ENCODE results near the gene HDAC5. TPM values are rescaled to one million over a fixed set of nuclear protein-coding genes. Genes with fewer than 3 reads are reported as not detected.
"Not testable (repeated sequence)": the region's sequence is repeated elsewhere in the genome, so short reads cannot be mapped to it uniquely, and the experiment has no call there.

HDAC5 gene
- total and polyA plus RNA-seq, 2 donors, result 17.0 to 34.4 TPM

DNA sequence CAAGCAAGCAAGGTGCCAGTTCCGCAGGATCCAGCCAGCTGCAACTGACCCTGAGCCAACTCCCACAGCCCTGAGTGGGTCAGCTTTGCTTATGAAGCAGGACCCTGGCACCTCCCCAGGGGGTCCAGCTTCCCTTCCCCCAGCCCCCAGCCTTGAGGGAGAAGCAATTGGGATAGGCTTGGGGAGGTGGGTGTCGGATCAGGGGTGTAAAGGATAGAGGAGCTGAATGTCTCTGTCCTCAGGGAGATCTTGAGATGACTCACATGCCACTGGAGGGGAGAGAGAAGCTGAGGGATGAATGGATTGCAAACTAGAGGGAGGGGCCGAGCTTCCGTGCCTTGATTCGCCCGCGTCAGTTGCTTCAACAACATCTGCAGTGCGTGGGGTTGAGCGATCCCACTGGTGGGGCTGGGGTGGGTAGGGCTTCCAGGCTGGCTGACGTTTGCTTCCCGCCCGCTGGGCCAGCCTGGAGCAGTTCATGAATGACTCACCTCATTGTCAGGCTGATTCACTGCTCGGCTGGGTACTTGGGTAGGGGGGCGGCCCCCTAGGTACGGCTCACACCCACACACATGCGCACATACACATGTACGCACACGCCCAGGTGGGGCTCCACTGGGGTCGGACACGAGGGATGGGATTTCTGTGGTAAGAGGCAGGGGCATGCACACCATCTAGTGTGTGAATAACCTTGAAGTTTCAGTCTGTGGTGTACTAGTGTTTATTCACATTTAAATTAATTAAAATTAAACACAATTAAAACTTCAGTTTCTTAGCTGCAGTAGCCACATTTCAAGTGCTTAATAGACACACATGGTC lies 14.7 kb upstream of the HDAC5 start:
- H3K9me3 ChIP-seq (ENCODE audit: control insufficient read depth in 2 of 2, insufficient read depth in 1 of 2, low read length in 1 of 2), result no peaks in the 10 kb centered on the region
- peaks cover 12 to 18% of the 10 kb centered on the region in 2 donors for H3K4me1 ChIP-seq (ENCODE audit: control insufficient read depth in 2 of 2, insufficient read depth in 2 of 2, low read length in 2 of 2)
- peak in 1 of 9 donors; percentile 41 for DNase-seq (ENCODE audit: low read depth in 6 of 9, low spot score in 9 of 9)
- H3K4me3 ChIP-seq (ENCODE audit: low read length in 2 of 2), result no peak overlapping the region
- WGBS, result 33% methylated on average over 20 of the region's 20 CpGs
- no peak overlapping the region for H3K27ac ChIP-seq (ENCODE audit: low read depth in 1 of 2, low read length in 1 of 2)
- no peaks in the 10 kb centered on the region for H3K36me3 ChIP-seq (ENCODE audit: control insufficient read depth in 2 of 2, insufficient read depth in 2 of 2, low read length in 1 of 2)
- peaks cover 0 to 8% of the 10 kb centered on the region in 2 donors for H3K27me3 ChIP-seq (ENCODE audit: control insufficient read depth in 2 of 2, insufficient read depth in 1 of 2, low read length in 1 of 2)

DNA sequence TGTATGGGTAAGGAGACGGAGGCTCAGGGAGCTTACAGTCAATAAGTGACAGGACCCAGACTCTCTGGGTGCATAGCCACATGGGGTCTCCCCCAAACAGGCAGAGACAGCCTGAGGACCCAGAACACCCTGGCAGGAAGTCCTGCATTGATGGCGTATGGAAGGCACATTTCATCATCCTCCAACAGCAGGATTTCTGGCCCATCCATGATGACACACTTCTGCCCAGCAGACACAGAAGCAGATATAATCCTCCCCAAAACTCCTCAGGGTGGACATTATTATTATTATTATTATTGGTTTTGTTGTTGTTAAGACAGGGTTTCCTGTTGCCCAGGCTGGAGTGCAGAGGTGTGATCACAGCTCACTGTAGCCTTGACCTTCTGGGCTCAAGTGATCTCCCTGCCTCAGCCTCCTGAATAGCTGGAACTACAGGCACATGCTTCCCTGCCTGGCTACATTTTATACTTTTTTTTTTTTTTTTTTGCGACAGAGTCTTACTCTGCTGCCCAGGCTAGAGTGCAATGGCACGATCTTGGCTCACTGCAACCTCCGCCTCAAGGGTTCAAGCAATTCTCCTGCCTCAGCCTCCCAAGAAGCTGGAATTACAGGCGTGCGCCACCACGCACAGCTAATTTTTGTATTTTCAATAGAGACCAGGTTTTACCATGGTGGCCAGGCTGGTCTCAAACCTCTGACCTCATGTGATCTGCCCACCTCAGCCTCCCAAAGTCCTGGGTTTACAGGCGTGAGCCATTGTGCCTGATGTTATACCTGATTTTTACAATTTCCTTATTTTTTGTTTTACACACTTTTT lies 11.5 kb upstream of the HDAC5 start:
- no peaks in the 10 kb centered on the region for H3K9me3 ChIP-seq (ENCODE audit: control insufficient read depth in 2 of 2, insufficient read depth in 1 of 2, low read length in 1 of 2)
- H3K36me3 ChIP-seq (ENCODE audit: control insufficient read depth in 2 of 2, insufficient read depth in 2 of 2, low read length in 1 of 2), result no peaks in the 10 kb centered on the region
- H3K4me1 ChIP-seq (ENCODE audit: control insufficient read depth in 2 of 2, insufficient read depth in 2 of 2, low read length in 2 of 2), result peaks cover 0 to 8% of the 10 kb centered on the region in 2 donors
- H3K27ac ChIP-seq (ENCODE audit: low read depth in 1 of 2, low read length in 1 of 2), result no peak overlapping the region
- H3K4me3 ChIP-seq (ENCODE audit: low read length in 2 of 2), result no peak overlapping the region
- no peak for DNase-seq (ENCODE audit: low read depth in 6 of 9, low spot score in 9 of 9)
- 96% methylated on average over 9 of the region's 9 CpGs for WGBS
- H3K27me3 ChIP-seq (ENCODE audit: control insufficient read depth in 2 of 2, insufficient read depth in 1 of 2, low read length in 1 of 2), result peaks cover 0 to 8% of the 10 kb centered on the region in 2 donors

DNA sequence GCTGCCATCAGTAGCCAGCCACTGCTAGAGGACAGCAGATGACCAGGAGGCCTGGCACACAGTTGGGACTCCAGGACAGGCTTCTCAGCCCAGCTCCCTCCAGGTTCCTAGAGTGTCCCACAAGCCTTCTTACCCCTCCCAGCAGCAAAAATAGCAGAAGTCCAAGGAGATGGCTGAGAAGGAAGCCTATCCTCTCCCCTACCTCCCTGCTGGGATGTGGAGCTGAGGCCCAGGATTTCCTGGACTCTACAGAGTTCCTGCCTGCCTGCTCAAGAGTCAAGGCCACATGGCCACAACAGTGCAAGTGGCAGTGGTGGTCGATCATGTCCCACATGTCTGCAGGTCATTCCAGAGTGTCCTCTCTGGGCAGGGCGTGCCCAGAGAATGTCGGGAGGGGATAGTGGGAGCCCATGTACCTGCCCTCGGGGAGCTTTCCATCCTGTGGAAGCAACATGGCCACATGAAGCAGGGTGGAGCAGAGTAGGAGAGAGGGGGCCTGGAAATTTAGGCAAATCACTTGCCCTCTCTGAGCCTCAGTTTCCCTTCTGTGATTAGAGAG lies 10.6 kb upstream of the HDAC5 start:
- Histone ChIP-seq H3K27ac (ENCODE audit: low read depth in 1 of 2, low read length in 1 of 2) (no peak overlapping the region), H3K36me3 (ENCODE audit: control insufficient read depth in 2 of 2, insufficient read depth in 2 of 2, low read length in 1 of 2) (no peaks in the 10 kb centered on the region), H3K4me3 (ENCODE audit: low read length in 2 of 2) (no peak overlapping the region), H3K4me1 (ENCODE audit: control insufficient read depth in 2 of 2, insufficient read depth in 2 of 2, low read length in 2 of 2) (peaks cover 0 to 8% of the 10 kb centered on the region in 2 donors), H3K27me3 (ENCODE audit: control insufficient read depth in 2 of 2, insufficient read depth in 1 of 2, low read length in 1 of 2) (peaks cover 0 to 8% of the 10 kb centered on the region in 2 donors), H3K9me3 (ENCODE audit: control insufficient read depth in 2 of 2, insufficient read depth in 1 of 2, low read length in 1 of 2) (no peaks in the 10 kb centered on the region)
- DNase-seq (ENCODE audit: low read depth in 6 of 9, low spot score in 9 of 9), result no peak
- 81% methylated on average over 4 of the region's 4 CpGs for WGBS

DNA sequence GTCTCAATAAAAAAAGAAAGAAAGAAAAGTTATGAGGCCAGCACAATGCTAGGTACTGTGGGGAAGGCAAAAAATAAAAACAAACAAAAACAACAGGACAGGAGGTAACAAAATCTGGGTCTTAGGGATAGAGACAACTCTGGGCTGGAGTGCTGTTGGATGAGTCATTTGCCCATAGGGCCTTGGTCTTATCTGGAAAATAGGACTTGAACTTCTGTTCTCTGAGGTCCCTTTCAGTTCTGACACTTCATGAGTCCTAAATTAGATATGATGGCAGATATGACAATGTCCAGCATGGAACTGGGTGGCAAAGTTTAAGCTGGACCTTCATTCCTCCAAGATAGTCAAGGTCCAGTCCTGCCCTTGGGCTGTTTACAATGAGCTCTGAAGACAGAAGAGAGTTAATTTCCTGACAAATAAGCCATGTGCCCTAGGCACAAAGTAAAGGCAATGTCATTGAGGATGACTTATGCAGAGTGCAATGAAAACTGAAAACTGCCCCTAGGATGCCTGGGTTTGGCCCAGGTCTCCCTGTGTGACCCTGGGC lies 8.9 kb upstream of the HDAC5 start:
- no peak for DNase-seq (ENCODE audit: low read depth in 6 of 9, low spot score in 9 of 9)
- Histone ChIP-seq H3K9me3 (ENCODE audit: control insufficient read depth in 2 of 2, insufficient read depth in 1 of 2, low read length in 1 of 2) (no peaks in the 10 kb centered on the region), H3K4me1 (ENCODE audit: control insufficient read depth in 2 of 2, insufficient read depth in 2 of 2, low read length in 2 of 2) (no peaks in the 10 kb centered on the region), H3K36me3 (ENCODE audit: control insufficient read depth in 2 of 2, insufficient read depth in 2 of 2, low read length in 1 of 2) (no peaks in the 10 kb centered on the region), H3K27me3 (ENCODE audit: control insufficient read depth in 2 of 2, insufficient read depth in 1 of 2, low read length in 1 of 2) (no peaks in the 10 kb centered on the region), H3K27ac (ENCODE audit: low read depth in 1 of 2, low read length in 1 of 2) (no peak overlapping the region), H3K4me3 (ENCODE audit: low read length in 2 of 2) (no peak overlapping the region)

DNA sequence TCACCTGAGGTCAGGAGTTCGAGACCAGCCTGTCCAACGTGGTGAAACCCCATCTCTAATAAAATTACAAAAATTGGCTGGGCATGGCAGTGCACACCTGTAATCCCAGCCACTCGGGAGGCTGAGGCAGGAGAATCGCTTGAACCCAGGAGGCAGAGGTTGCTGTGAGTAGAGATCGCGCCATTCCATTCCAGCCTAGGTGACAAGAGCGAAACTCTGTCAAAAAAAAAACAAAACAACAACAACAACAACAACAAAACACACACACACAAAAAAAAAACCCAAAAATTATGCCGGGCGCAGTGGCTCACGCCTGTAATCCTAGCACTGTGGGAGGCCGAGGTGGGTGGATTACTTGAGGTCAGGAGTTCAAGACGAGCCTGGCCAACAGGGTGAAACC lies 7.9 kb upstream of the HDAC5 start:
- not testable (repeated sequence) for H3K27ac ChIP-seq (ENCODE audit: low read depth in 1 of 2, low read length in 1 of 2); H3K36me3 ChIP-seq (ENCODE audit: control insufficient read depth in 2 of 2, insufficient read depth in 2 of 2, low read length in 1 of 2); H3K9me3 ChIP-seq (ENCODE audit: control insufficient read depth in 2 of 2, insufficient read depth in 1 of 2, low read length in 1 of 2); H3K27me3 ChIP-seq (ENCODE audit: control insufficient read depth in 2 of 2, insufficient read depth in 1 of 2, low read length in 1 of 2); H3K4me1 ChIP-seq (ENCODE audit: control insufficient read depth in 2 of 2, insufficient read depth in 2 of 2, low read length in 2 of 2); DNase-seq (ENCODE audit: low read depth in 6 of 9, low spot score in 9 of 9); H3K4me3 ChIP-seq (ENCODE audit: low read length in 2 of 2)
- WGBS, result 96% methylated on average over 12 of the region's 12 CpGs

DNA sequence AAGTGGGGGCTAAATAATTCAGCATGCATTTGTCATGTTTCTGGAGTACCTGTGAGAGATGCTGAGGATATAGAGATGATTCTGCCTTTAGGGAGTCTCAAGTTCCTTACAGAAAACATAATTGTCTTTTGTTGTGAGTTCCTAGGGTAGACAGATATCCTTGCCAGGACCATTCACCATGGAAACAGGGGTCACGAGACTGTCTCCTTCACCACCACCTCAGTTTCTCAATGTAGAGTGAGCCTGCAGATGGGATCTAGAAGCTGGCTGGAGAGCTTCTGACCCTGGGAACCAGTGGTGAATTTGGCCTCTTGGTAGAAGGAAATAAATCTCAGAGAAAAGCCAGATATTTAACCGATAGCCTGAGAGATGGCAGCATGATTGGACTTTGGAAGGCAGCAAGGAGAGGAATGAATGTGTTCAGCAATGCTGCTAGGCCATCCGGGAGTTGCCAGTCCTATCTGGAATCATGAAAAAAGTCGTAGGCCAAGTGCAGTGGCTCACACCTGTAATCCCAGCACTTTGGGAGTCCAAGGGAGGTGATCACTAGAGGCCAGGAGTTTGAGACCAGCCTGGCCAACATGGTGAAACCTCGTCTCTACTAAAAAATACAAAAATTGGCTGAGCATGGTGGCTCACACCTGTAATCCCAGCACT lies 7.4 kb upstream of the HDAC5 start:
- Histone ChIP-seq H3K9me3 (ENCODE audit: control insufficient read depth in 2 of 2, insufficient read depth in 1 of 2, low read length in 1 of 2) (no peaks in the 10 kb centered on the region), H3K4me3 (ENCODE audit: low read length in 2 of 2) (no peak overlapping the region), H3K27ac (ENCODE audit: low read depth in 1 of 2, low read length in 1 of 2) (no peak overlapping the region), H3K4me1 (ENCODE audit: control insufficient read depth in 2 of 2, insufficient read depth in 2 of 2, low read length in 2 of 2) (no peaks in the 10 kb centered on the region), H3K27me3 (ENCODE audit: control insufficient read depth in 2 of 2, insufficient read depth in 1 of 2, low read length in 1 of 2) (no peaks in the 10 kb centered on the region), H3K36me3 (ENCODE audit: control insufficient read depth in 2 of 2, insufficient read depth in 2 of 2, low read length in 1 of 2) (no peaks in the 10 kb centered on the region)
- 98% methylated on average over 5 of the region's 5 CpGs for WGBS
- no peak for DNase-seq (ENCODE audit: low read depth in 6 of 9, low spot score in 9 of 9)

DNA sequence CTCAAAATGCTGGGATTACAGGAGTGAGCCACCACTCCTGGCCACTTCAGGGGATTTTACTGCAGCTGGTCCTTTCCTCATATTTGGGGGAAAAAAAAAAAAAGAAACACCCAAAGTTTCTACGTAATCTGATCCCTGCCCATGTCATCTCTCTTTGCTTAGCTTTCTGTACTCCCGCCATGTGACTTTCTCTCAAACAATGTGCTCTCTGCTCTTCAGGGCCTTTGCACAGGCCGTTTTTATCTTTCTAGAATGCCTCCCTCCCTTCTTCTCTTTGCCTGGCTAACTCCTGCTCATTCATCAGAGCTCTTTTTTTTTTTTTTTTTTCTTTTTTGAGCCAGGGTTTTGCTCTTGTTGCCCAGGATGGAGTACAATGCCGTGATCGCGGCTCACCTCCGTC lies 4.9 kb upstream of the HDAC5 start:
- WGBS, result 97% methylated on average over 7 of the region's 7 CpGs
- DNase-seq (ENCODE audit: low read depth in 6 of 9, low spot score in 9 of 9), result no peak
- Histone ChIP-seq H3K27ac (ENCODE audit: low read depth in 1 of 2, low read length in 1 of 2) (no peak overlapping the region), H3K9me3 (ENCODE audit: control insufficient read depth in 2 of 2, insufficient read depth in 1 of 2, low read length in 1 of 2) (no peaks in the 10 kb centered on the region), H3K36me3 (ENCODE audit: control insufficient read depth in 2 of 2, insufficient read depth in 2 of 2, low read length in 1 of 2) (no peaks in the 10 kb centered on the region), H3K4me3 (ENCODE audit: low read length in 2 of 2) (no peak overlapping the region), H3K27me3 (ENCODE audit: control insufficient read depth in 2 of 2, insufficient read depth in 1 of 2, low read length in 1 of 2) (no peaks in the 10 kb centered on the region), H3K4me1 (ENCODE audit: control insufficient read depth in 2 of 2, insufficient read depth in 2 of 2, low read length in 2 of 2) (peaks cover 0 to 8% of the 10 kb centered on the region in 2 donors)

DNA sequence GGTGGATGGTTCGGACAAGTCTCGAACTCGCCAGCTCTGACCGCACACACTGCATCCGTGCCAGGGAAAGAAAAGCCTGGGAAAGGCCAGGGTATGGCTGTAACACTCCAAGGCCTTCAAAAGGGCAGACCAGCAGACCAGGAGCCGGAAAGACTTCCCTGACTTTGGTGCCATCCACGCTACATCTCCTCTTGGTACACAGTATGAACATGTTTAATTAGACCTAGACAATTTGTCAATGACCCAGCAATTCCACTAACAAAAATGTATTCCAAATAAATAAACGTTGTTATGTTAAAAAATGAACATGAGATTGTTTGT lies 637 bp upstream of the HDAC5 start:
- Histone ChIP-seq H3K36me3 (ENCODE audit: control insufficient read depth in 2 of 2, insufficient read depth in 2 of 2, low read length in 1 of 2) (no peaks in the 10 kb centered on the region), H3K27ac (ENCODE audit: low read depth in 1 of 2, low read length in 1 of 2) (peak overlapping the region; percentile 74 to 89), H3K27me3 (ENCODE audit: control insufficient read depth in 2 of 2, insufficient read depth in 1 of 2, low read length in 1 of 2) (peaks cover 0 to 14% of the 10 kb centered on the region in 2 donors), H3K4me3 (ENCODE audit: low read length in 2 of 2) (peak overlapping the region; percentile 69 to 89), H3K4me1 (ENCODE audit: control insufficient read depth in 2 of 2, insufficient read depth in 2 of 2, low read length in 2 of 2) (peaks cover 13 to 24% of the 10 kb centered on the region in 2 donors), H3K9me3 (ENCODE audit: control insufficient read depth in 2 of 2, insufficient read depth in 1 of 2, low read length in 1 of 2) (no peaks in the 10 kb centered on the region)
- no peak for DNase-seq (ENCODE audit: low read depth in 6 of 9, low spot score in 9 of 9)
- WGBS, result 14% methylated on average over 8 of the region's 8 CpGs
